SK-N-MC (cell line): Measurements from ENCODE around the gene COBL.

Experiments used
- EZH2 ChIP-seq: fragments of 200-600 bp; sonication (generic); IDR thresholded peaks from one replicate; pipeline ENCODE4 v1.6.1; 2017; ENCODE audit warnings: antibody characterized with exemption
- POLR2AphosphoS5 ChIP-seq: IDR thresholded peaks from 2 replicates; pipeline ENCODE4 v1.6.1; 2012; ENCODE audit warnings: mild to moderate bottlenecking, low read depth, low read length, borderline replicate concordance

GRCh38 chr7:50973814-50974213, 342.8 kb downstream of the COBL start:
- TF ChIP-seq POLR2AphosphoS5 (no peak), EZH2 (no peak)
